ENCODE results near the gene DAB2.

DNA sequence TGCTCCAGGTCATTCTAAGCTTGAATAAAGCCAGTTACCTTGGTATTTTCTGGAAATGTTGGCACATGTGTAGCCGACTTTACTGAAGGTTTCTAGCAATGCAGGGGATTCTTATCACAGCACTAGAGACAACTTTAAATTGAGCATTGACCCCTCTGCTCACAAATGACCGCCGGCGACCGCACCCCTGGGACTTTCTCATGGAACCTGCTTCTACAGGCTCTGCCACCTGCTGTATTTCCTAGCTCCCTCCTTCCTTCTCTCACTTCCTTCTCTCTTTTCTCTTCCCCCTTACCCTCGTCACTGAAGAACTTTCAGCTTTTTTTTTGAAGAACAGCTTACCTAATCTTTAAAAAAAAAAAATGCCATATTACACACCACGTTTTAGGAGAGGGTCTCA, 30.9 kb upstream of the DAB2 start:
- TF ChIP-seq CTCF (optimal IDR thresholded peaks at IDR 0.05 in 1 of 3, IDR thresholded peaks at IDR 0.05 in 1 of 3, conservative IDR thresholded peaks at IDR 0.05 in 1 of 3; ENCODE audit: extremely low read depth in 1 of 3, insufficient read depth in 2 of 3, low read length in 3 of 3) = no peak
- TF ChIP-seq EZH2 (IDR thresholded peaks at IDR 0.05; ENCODE audit: low read length) = no peak
